Mesendoderm (in vitro differentiated cells): ENCODE results near the gene MAZ.
"Not testable (repeated sequence)": the region's sequence is repeated elsewhere in the genome, so short reads cannot be mapped to it uniquely, and the experiment has no call there.

Experiments used
- DNase-seq: peaks from one replicate; pipeline ENCODE4 v3.0.0; 2013
- H2AK5ac ChIP-seq: 2 replicates; pipeline ENCODE4 v1.6.1; 2013; ENCODE audit warnings: low read length, inconsistent platforms
- H2BK120ac ChIP-seq: 2 replicates; pipeline ENCODE4 v1.6.1; 2013; ENCODE audit warnings: low read depth, mild to moderate bottlenecking, low read length, moderate library complexity, mixed read lengths
- H2BK15ac ChIP-seq: replicated peaks from 2 replicates; pipeline ENCODE4 v1.6.1; 2013; ENCODE audit warnings: low read depth, mild to moderate bottlenecking, moderate library complexity
- H2BK5ac ChIP-seq: 2 replicates; pipeline ENCODE4 v1.6.1; 2013; ENCODE audit warnings: low read length, inconsistent platforms
- H3K18ac ChIP-seq: 2 replicates; pipeline ENCODE4 v1.6.1; 2013; ENCODE audit warnings: mild to moderate bottlenecking, low read length, mixed read lengths
- H3K23ac ChIP-seq: one replicate; pipeline ENCODE4 v1.6.1; 2013; ENCODE audit warnings: low read length
- H3K27ac ChIP-seq: 2 replicates; pipeline ENCODE4 v1.5.1; 2013; ENCODE audit warnings: low read depth, mild to moderate bottlenecking, inconsistent platforms, low read length, moderate library complexity
- H3K27me3 ChIP-seq: 2 replicates; pipeline ENCODE4 v1.6.1; 2013; ENCODE audit warnings: low read length, control low read depth, mild to moderate bottlenecking, inconsistent platforms; ENCODE audit not compliant: insufficient read depth, poor library complexity
- H3K36me3 ChIP-seq: 2 replicates; pipeline ENCODE4 v1.6.1; 2013; ENCODE audit warnings: low read length, inconsistent platforms; ENCODE audit not compliant: control insufficient read depth, insufficient read depth
- H3K4ac ChIP-seq: one replicate; pipeline ENCODE4 v1.6.1; 2013; ENCODE audit warnings: low read depth, mild to moderate bottlenecking, low read length, moderate library complexity
- H3K4me1 ChIP-seq: 2 replicates; pipeline ENCODE4 v1.6.1; 2013; ENCODE audit warnings: low read depth, low read length, inconsistent platforms; ENCODE audit not compliant: control insufficient read depth
- H3K4me2 ChIP-seq: 2 replicates; pipeline ENCODE4 v1.6.1; 2013; ENCODE audit warnings: low read length
- H3K4me3 ChIP-seq: 2 replicates; pipeline ENCODE4 v1.5.1; 2013; ENCODE audit warnings: mild to moderate bottlenecking, low read length
- H3K56ac ChIP-seq: one replicate; pipeline ENCODE4 v1.6.1; 2013; ENCODE audit warnings: low read length
- H3K79me1 ChIP-seq: 2 replicates; pipeline ENCODE4 v1.6.1; 2013; ENCODE audit warnings: low read length, inconsistent platforms
- H3K79me2 ChIP-seq: 2 replicates; pipeline ENCODE4 v1.6.1; 2013; ENCODE audit warnings: mild to moderate bottlenecking, low read length; ENCODE audit not compliant: control insufficient read depth, insufficient read depth
- H3K9ac ChIP-seq: 2 replicates; pipeline ENCODE4 v1.6.1; 2013; ENCODE audit warnings: low read length, inconsistent platforms
- H4K5ac ChIP-seq: one replicate; pipeline ENCODE4 v1.6.1; 2013; ENCODE audit warnings: low read length
- H4K8ac ChIP-seq: one replicate; pipeline ENCODE4 v1.6.1; 2013; ENCODE audit warnings: low read depth, mild to moderate bottlenecking, control low read depth, low read length, moderate library complexity
- whole genome bisulfite sequencing: extraction: QIAGEN DNeasy Blood & Tissue Kit; methylation state at CpG from one replicate; pipeline ENCODE4 v1.1.7; 2013; ENCODE audit warnings: low lambda C conversion rate, missing lambda C conversion rate; ENCODE audit not compliant: insufficient coverage; ENCODE audit errors: extremely low coverage; 5-methylcytosine and 5-hydroxymethylcytosine counted together

The MAZ gene

GRCh38 chr16:29787155-29787554 lies 19.2 kb upstream of the MAZ start:
- H3K36me3 ChIP-seq, H2BK120ac ChIP-seq, H3K4me2 ChIP-seq, H2BK5ac ChIP-seq, H3K27ac ChIP-seq, H2AK5ac ChIP-seq, H3K18ac ChIP-seq, H4K8ac ChIP-seq, H3K27me3 ChIP-seq, H2BK15ac ChIP-seq, H3K9ac ChIP-seq, H3K4ac ChIP-seq, DNase-seq, H3K56ac ChIP-seq, H4K5ac ChIP-seq, H3K79me1 ChIP-seq, H3K23ac ChIP-seq, H3K4me1 ChIP-seq, H3K4me3 ChIP-seq: not testable (repeated sequence)
- no CpG with 5 or more reads among the region's 4 CpGs for WGBS
- peaks cover 16% of the 10 kb centered on the region for H3K79me2 ChIP-seq

- peak overlapping the region; percentile 97 for H3K9ac ChIP-seq
- peak overlapping the region; percentile 72 for H2AK5ac ChIP-seq
- H3K36me3 ChIP-seq, result peaks cover 2% of the 10 kb centered on the region
- H2BK5ac ChIP-seq, result peak overlapping the region; percentile 69
- H3K27me3 ChIP-seq, result no peaks in the 10 kb centered on the region
- no peak overlapping the region for H2BK120ac ChIP-seq
- peaks cover 40% of the 10 kb centered on the region for H3K79me2 ChIP-seq
- H3K56ac ChIP-seq, result peak overlapping the region; percentile 97
- no peak overlapping the region for H4K8ac ChIP-seq
- H3K18ac ChIP-seq, result peak overlapping the region; percentile 12
- H3K23ac ChIP-seq, result peak overlapping the region; percentile 97
- H3K4me2 ChIP-seq, result peak overlapping the region; percentile 90
- H3K4me3 ChIP-seq, result peak overlapping the region; percentile 49
- no peak for DNase-seq
- H3K4ac ChIP-seq, result peak overlapping the region; percentile 91
- H4K5ac ChIP-seq, result peak overlapping the region; percentile 87
- peaks cover 12% of the 10 kb centered on the region for H3K4me1 ChIP-seq
- H3K27ac ChIP-seq, result no peak overlapping the region
- H3K79me1 ChIP-seq, result peaks cover 17% of the 10 kb centered on the region
- WGBS, result no CpG with 5 or more reads among the region's 20 CpGs
- no peak overlapping the region for H2BK15ac ChIP-seq
These were observed 16.6 kb upstream of the MAZ start for GRCh38 chr16:29789775-29790182.

- H3K23ac ChIP-seq, result peak within 1 kb of the TSS; percentile 97
- H3K79me2 ChIP-seq, result peaks cover 46% of the 10 kb centered on the region
- H3K79me1 ChIP-seq, result peaks cover 22% of the 10 kb centered on the region
- peak within 1 kb of the TSS; percentile 96 for H3K4me3 ChIP-seq
- H3K18ac ChIP-seq, result peak within 1 kb of the TSS; percentile 35
- no CpG with 5 or more reads among the region's 67 CpGs for WGBS
- H3K4me1 ChIP-seq, result peaks cover 12% of the 10 kb centered on the region
- peak within 1 kb of the TSS; percentile 93 for H3K4me2 ChIP-seq
- no peak within 1 kb of the TSS for H4K8ac ChIP-seq
- H3K4ac ChIP-seq, result peak within 1 kb of the TSS; percentile 91
- H3K36me3 ChIP-seq, result peaks cover 2% of the 10 kb centered on the region
- peak within 1 kb of the TSS; percentile 97 for H3K56ac ChIP-seq
- peak within 1 kb of the TSS; percentile 69 for H2BK5ac ChIP-seq
- peak within 1 kb of the TSS; percentile 97 for H3K9ac ChIP-seq
- no peak within 1 kb of the TSS for H2BK15ac ChIP-seq
- H2AK5ac ChIP-seq, result peak within 1 kb of the TSS; percentile 88
- DNase-seq, result peak; percentile 99
- no peaks in the 10 kb centered on the region for H3K27me3 ChIP-seq
- peak within 1 kb of the TSS; percentile 22 for H3K27ac ChIP-seq
- peak within 1 kb of the TSS; percentile 87 for H4K5ac ChIP-seq
- no peak within 1 kb of the TSS for H2BK120ac ChIP-seq
These were observed 16.0 kb upstream of the MAZ start, which contains the start of gene KIF22 for GRCh38 chr16:29790183-29790948. Gene KIF22, plus strand, starts transcription at chr16:29790751. Its CDS starts 9 bp downstream, at chr16:29790760.

GRCh38 chr16:29790949-29791844 lies 15.1 kb upstream of the MAZ start:
- H3K27ac ChIP-seq, result peak overlapping the region; percentile 22
- no peak overlapping the region for H4K8ac ChIP-seq
- no peaks in the 10 kb centered on the region for H3K27me3 ChIP-seq
- peak overlapping the region; percentile 96 for H3K9ac ChIP-seq
- H3K4ac ChIP-seq, result peak overlapping the region; percentile 82
- H3K18ac ChIP-seq, result peak overlapping the region; percentile 35
- H3K4me3 ChIP-seq, result peak overlapping the region; percentile 96
- peaks cover 49% of the 10 kb centered on the region for H3K79me2 ChIP-seq
- no peak overlapping the region for H4K5ac ChIP-seq
- no peak overlapping the region for H2BK120ac ChIP-seq
- DNase-seq, result no peak
- peaks cover 2% of the 10 kb centered on the region for H3K36me3 ChIP-seq
- peak overlapping the region; percentile 88 for H2AK5ac ChIP-seq
- no peak overlapping the region for H3K23ac ChIP-seq
- H3K4me1 ChIP-seq, result peaks cover 12% of the 10 kb centered on the region
- peak overlapping the region; percentile 94 for H3K56ac ChIP-seq
- H2BK5ac ChIP-seq, result peak overlapping the region; percentile 29
- H2BK15ac ChIP-seq, result no peak overlapping the region
- WGBS, result no CpG with 5 or more reads among the region's 31 CpGs
- H3K79me1 ChIP-seq, result peaks cover 24% of the 10 kb centered on the region
- peak overlapping the region; percentile 93 for H3K4me2 ChIP-seq

GRCh38 chr16:29791845-29792807 lies 14.2 kb upstream of the MAZ start:
- H3K23ac ChIP-seq, result peak overlapping the region; percentile 50
- peaks cover 30% of the 10 kb centered on the region for H3K79me1 ChIP-seq
- no peak overlapping the region for H3K4ac ChIP-seq
- peak overlapping the region; percentile 88 for H2AK5ac ChIP-seq
- peak overlapping the region; percentile 96 for H3K4me3 ChIP-seq
- no peak overlapping the region for H4K8ac ChIP-seq
- H2BK5ac ChIP-seq, result no peak overlapping the region
- peak overlapping the region; percentile 96 for H3K9ac ChIP-seq
- H3K36me3 ChIP-seq, result peaks cover 7% of the 10 kb centered on the region
- H2BK15ac ChIP-seq, result no peak overlapping the region
- no peak overlapping the region for H2BK120ac ChIP-seq
- H3K27me3 ChIP-seq, result no peaks in the 10 kb centered on the region
- H3K56ac ChIP-seq, result peak overlapping the region; percentile 94
- peaks cover 12% of the 10 kb centered on the region for H3K4me1 ChIP-seq
- H3K4me2 ChIP-seq, result peak overlapping the region; percentile 93
- no peak overlapping the region for H4K5ac ChIP-seq
- no CpG with 5 or more reads among the region's 9 CpGs for WGBS
- no peak overlapping the region for H3K27ac ChIP-seq
- no peak for DNase-seq
- H3K18ac ChIP-seq, result no peak overlapping the region
- peaks cover 49% of the 10 kb centered on the region for H3K79me2 ChIP-seq
